Stomach (tissue), 9 donors: ENCODE data around the gene DLG2. TPM values are rescaled to one million over a fixed set of nuclear protein-coding genes. Genes with fewer than 3 reads are reported as not detected.
"Not testable (repeated sequence)": the region's sequence is repeated elsewhere in the genome, so short reads cannot be mapped to it uniquely, and the experiment has no call there.

Experiments used
- DNase-seq, 2 donors: peaks; one replicate each; pipeline versions ENCODE4 v3.0.0 to v3.0.0-alpha.2; 2013 to 2019
- H3K27ac ChIP-seq, 5 donors: fragments of 200-600 bp in 4 of 5; sonication (generic) in 4 of 5; one replicate each; pipeline ENCODE4 v1.5.1; 2013 to 2019; ENCODE audit warnings: mild to moderate bottlenecking in 1 of 5, moderate library complexity in 1 of 5
- H3K27me3 ChIP-seq, 3 donors: fragments of 200-600 bp; sonication (generic); one replicate each; pipeline ENCODE4 v1.5.1; 2017 to 2019; ENCODE audit warnings: mixed run types in 1 of 3
- H3K36me3 ChIP-seq, 4 donors: fragments of 200-600 bp; sonication (generic); 1 replicate in 3 of 4; 2 replicates in 1 of 4; pipeline ENCODE4 v1.5.1; 2016 to 2019
- H3K4me1 ChIP-seq, 4 donors: fragments of 200-600 bp; sonication (generic); one replicate each; pipeline ENCODE4 v1.5.1; 2016 to 2019
- H3K4me3 ChIP-seq, 4 donors: fragments of 200-600 bp; sonication (generic) in 3 of 4; one replicate each; pipeline ENCODE4 v1.5.1; 2016 to 2019; ENCODE audit warnings: mild to moderate bottlenecking in 1 of 4
- H3K9me3 ChIP-seq, 4 donors: fragments of 200-600 bp; sonication (generic); one replicate each; pipeline ENCODE4 v1.5.1; 2016 to 2019
- CTCF ChIP-seq, 7 experiments: fragments of 450-650 bp in 4 of 7; fragments of 200-600 bp in 3 of 7; sonication (generic) in 3 of 7; IDR thresholded peaks; one replicate each; pipeline ENCODE4 v1.5.1; 2016 to 2019; ENCODE audit warnings: antibody characterized with exemption in 7 of 7, control low read depth in 2 of 7, mild to moderate bottlenecking in 1 of 7
- EP300 ChIP-seq: sonication (generic); formaldehyde crosslinking; IDR thresholded peaks from one replicate; pipeline ENCODE4 v1.6.1; 2017; ENCODE audit warnings: antibody characterized with exemption
- POLR2A ChIP-seq, 4 donors: fragments of 450-650 bp; IDR thresholded peaks; one replicate each; pipeline ENCODE4 v1.6.1; 2016; ENCODE audit warnings: antibody characterized with exemption in 4 of 4, control low read depth in 2 of 4, mild to moderate bottlenecking in 1 of 4, moderate library complexity in 1 of 4
- POLR2AphosphoS5 ChIP-seq, 3 donors: sonication (generic); formaldehyde crosslinking; IDR thresholded peaks; one replicate each; pipeline ENCODE4 v1.6.1; 2016; ENCODE audit warnings: antibody characterized with exemption in 3 of 3
- WGBS, 5 donors: extraction: QIAGEN DNeasy Blood & Tissue Kit in 3 of 5; methylation state at CpG; one replicate each; pipeline versions ENCODE4 v1.1.5 to v1.1.7; 2013 to 2018; 5-methylcytosine and 5-hydroxymethylcytosine counted together
- intact Hi-C: fragments of 100-400 bp; cut with DNase I; formaldehyde crosslinking; loops from one replicate; pipeline ENCODE4 v1.15.1; 2023; ENCODE audit warnings: low total_unique reads
- polyA plus RNA-seq, 3 donors: library from polyadenylated mRNA; stranded (reverse); fragments of 200-250 nt; gene quantifications; one replicate each; pipeline ENCODE4 v1.2.3, GENCODE V29; 2013
- total RNA-seq, 5 donors: library from RNA; depleted of rRNA; stranded (reverse); fragments of >200 nt; gene quantifications; one replicate each; pipeline versions ENCODE4 v1.1.0 to v1.2.3, GENCODE V29; 2014 to 2016
- donor health status: healthy with polysubstance abuse.
- donor health status: Bipolar disorder and iron deficiency.
- donor health status: healthy.

The DLG2 gene
- total and polyA plus RNA-seq, 8 donors: 1.3 to 19.1 (median 3.5) TPM

- H3K27me3 ChIP-seq: no peaks in the 10 kb centered on the region
- 87 to 94% (median 89%) methylated on average over 7 of the region's 7 CpGs for WGBS, 5 donors
- peaks cover 0 to 26% (median 15%) of the 10 kb centered on the region in 4 donors for H3K9me3 ChIP-seq
- intact Hi-C loops: no loop called here
- H3K4me3 ChIP-seq: no peak overlapping the region
- H3K4me1 ChIP-seq: no peaks in the 10 kb centered on the region
- H3K27ac ChIP-seq: no peak overlapping the region
- no peak for DNase-seq
- H3K36me3 ChIP-seq: no peaks in the 10 kb centered on the region
- TF ChIP-seq POLR2AphosphoS5 (IDR thresholded peaks at IDR 0.05): no peak
- no peak for TF ChIP-seq POLR2A (IDR thresholded peaks at IDR 0.05)
- no peak for TF ChIP-seq CTCF (IDR thresholded peaks at IDR 0.05)
- no peak for TF ChIP-seq EP300
Observed at GRCh38 chr11:85256433-85256832, 370.7 kb downstream of the DLG2 start.

GRCh38 chr11:85249482-85249881, 377.7 kb downstream of the DLG2 start:
- Histone ChIP-seq H3K9me3 (peaks cover 0 to 15% (median 10%) of the 10 kb centered on the region in 4 donors), H3K27ac (no peak overlapping the region), H3K27me3 (no peaks in the 10 kb centered on the region), H3K4me1 (no peaks in the 10 kb centered on the region), H3K4me3 (no peak overlapping the region), H3K36me3 (no peaks in the 10 kb centered on the region)
- no peak for DNase-seq
- TF ChIP-seq POLR2AphosphoS5 (IDR thresholded peaks at IDR 0.05): no peak
- no peak for TF ChIP-seq CTCF (IDR thresholded peaks at IDR 0.05)
- intact Hi-C loops: no loop called here

GRCh38 chr11:85247797-85248196, 379.3 kb downstream of the DLG2 start:
- no peaks in the 10 kb centered on the region for H3K27me3 ChIP-seq
- intact Hi-C loops: no loop called here
- DNase-seq: no peak
- H3K4me3 ChIP-seq: no peak overlapping the region
- H3K4me1 ChIP-seq: no peaks in the 10 kb centered on the region
- no peak overlapping the region for H3K27ac ChIP-seq
- TF ChIP-seq EP300 (no peak), CTCF (IDR thresholded peaks at IDR 0.05) (no peak)
- 74 to 86% (median 81%) methylated on average over 3 of the region's 3 CpGs for WGBS, 5 donors
- no peaks in the 10 kb centered on the region for H3K36me3 ChIP-seq
- peaks cover 0 to under 1% (median 0%) of the 10 kb centered on the region in 4 donors for H3K9me3 ChIP-seq

GRCh38 chr11:85238906-85239305, 388.2 kb downstream of the DLG2 start:
- Histone ChIP-seq H3K4me3 (no peak overlapping the region), H3K4me1 (no peaks in the 10 kb centered on the region), H3K36me3 (no peaks in the 10 kb centered on the region), H3K27ac (no peak overlapping the region), H3K9me3 (peaks cover 0 to 13% (median 6%) of the 10 kb centered on the region in 4 donors), H3K27me3 (no peaks in the 10 kb centered on the region)
- intact Hi-C loops: no loop called here
- no peak for TF ChIP-seq CTCF (IDR thresholded peaks at IDR 0.05)
- TF ChIP-seq EP300: no peak
- TF ChIP-seq POLR2A (IDR thresholded peaks at IDR 0.05): no peak
- no peak for TF ChIP-seq POLR2AphosphoS5 (IDR thresholded peaks at IDR 0.05)
- DNase-seq: no peak
- 79 to 84% (median 81%) methylated on average over 1 of the region's 1 CpG for WGBS, 5 donors

GRCh38 chr11:85238038-85238437, 389.1 kb downstream of the DLG2 start:
- DNase-seq, intact Hi-C loops, H3K4me3 ChIP-seq, H3K36me3 ChIP-seq, H3K4me1 ChIP-seq, H3K27ac ChIP-seq, H3K27me3 ChIP-seq: not testable (repeated sequence)
- 87 to 95% (median 94%) methylated on average over 2 of the region's 2 CpGs for WGBS, 5 donors
- peaks cover 0 to 14% (median 6%) of the 10 kb centered on the region in 4 donors for H3K9me3 ChIP-seq
